SH-SY5Y (cell line): Measurements from ENCODE around the gene ZSWIM6.

Experiments used
- GATA2 ChIP-seq: IDR thresholded peaks from 2 replicates; pipeline ENCODE4 v1.6.1; 2011; ENCODE audit warnings: mild to moderate bottlenecking, low read depth, low read length
- GATA3 ChIP-seq: IDR thresholded peaks from 2 replicates; pipeline ENCODE4 v1.6.1; 2011; ENCODE audit warnings: low read depth, mild to moderate bottlenecking, low read length, moderate library complexity

- no peak for TF ChIP-seq GATA3
- TF ChIP-seq GATA2, result no peak
Observed at GRCh38 chr5:61348447-61348846, 16.4 kb downstream of the ZSWIM6 start.
